Activated naive CD4-positive, alpha-beta T cell treated with Interleukin-2 at 50 U/mL for 16 hours (primary cell): ENCODE data around the gene WSB2.
A peak's percentile ranks its signal among the peaks of the same experiment; 100 is the strongest.
"Not testable (repeated sequence)": the region's sequence is repeated elsewhere in the genome, so short reads cannot be mapped to it uniquely, and the experiment has no call there.

Experiments
- DNase-seq: peaks from one replicate; pipeline ENCODE4 v3.0.0-alpha.2; 2020

The WSB2 gene

DNA sequence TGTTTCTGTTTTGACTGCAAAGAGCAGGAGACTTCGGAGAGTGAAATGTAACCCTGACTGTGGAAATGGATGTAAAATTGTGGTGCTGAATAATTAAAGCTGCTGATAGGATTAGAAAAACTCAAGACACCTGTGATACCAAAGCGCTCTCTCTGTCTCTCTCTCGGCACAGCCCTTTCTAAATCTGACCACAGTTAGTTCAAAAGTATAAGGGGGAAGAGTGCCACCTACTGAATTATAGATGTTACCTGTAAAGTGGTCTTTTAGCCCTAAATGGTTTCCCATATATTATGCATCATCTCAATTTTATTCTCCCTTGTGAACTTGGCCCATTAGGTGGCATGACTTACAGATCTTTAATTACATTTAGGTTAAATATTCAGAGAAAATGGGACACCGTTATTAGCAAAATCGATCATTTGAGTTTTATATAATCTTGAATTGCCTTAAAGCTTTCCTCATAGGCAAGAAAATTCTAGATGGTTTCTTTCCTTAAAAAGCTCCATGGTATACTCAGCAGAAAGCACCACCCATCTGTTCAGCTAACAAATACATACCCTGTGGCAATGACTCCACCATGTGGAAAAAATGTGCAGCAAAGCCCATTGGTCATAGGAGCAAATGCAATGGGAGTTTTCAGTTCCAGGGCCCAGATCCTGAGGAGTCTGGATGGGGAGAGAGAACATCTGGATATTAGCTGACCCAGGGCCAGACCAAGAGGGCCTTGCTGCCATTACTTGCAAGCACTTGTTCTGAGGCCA, 26.4 kb downstream of the WSB2 start:
- DNase-seq = no peak

DNA sequence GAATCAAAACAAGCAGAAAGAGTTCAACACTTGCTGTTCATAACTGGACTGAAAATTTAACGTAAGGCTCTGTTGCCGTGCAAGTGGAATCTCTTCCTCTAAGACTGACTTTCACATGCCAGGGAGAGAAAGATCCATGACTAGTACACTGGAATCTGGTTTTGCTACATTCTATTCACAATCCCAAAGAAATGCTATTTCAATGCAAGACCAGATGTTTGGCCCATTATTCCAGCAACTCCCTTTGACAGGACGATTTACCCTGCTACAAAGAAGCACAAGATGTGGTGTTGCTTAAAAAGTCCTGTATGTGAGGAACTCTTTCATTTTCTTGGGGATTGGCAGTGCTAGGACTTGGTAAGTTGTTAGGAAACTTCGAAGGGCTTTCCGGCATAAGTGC, 27.1 kb downstream of the WSB2 start:
- no peak for DNase-seq

DNA sequence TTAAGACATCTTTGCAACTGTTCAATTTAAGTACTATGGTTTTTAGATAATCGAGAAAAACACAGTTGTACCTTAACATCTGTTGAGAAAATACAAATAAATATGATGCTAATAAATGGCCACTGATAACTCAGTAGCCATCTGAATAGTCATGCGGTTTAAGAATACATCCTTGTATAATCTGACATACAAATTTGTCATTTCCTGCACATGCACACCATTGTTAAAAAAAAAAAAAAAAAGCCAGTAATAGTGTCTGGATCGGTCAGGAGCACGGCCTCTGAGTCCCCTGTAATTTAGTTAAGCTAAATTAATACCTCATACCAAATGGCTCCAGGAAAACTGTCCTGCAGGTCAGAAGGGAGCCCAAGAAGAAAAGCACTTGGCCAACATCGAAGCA, 27.7 kb downstream of the WSB2 start:
- DNase-seq = no peak

DNA sequence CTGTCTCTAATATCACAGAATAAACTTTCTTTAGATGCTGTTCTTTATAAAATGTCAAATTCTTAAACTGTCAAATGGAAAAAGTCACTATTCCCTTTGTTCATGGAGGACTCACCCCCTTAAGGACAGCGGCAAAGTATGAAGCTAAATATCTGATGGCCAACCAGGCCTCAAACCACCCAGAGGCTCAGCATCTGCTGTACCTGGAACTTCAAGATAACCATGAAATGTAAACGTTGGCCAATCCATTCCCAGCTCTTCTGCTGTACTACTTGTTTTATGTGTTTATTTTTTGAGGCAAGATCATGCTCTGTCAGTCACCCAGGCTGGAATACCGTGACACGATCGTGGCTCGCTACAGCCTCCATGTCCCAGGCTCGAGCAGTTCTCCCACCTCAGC, 28.8 kb downstream of the WSB2 start:
- DNase-seq = no peak

DNA sequence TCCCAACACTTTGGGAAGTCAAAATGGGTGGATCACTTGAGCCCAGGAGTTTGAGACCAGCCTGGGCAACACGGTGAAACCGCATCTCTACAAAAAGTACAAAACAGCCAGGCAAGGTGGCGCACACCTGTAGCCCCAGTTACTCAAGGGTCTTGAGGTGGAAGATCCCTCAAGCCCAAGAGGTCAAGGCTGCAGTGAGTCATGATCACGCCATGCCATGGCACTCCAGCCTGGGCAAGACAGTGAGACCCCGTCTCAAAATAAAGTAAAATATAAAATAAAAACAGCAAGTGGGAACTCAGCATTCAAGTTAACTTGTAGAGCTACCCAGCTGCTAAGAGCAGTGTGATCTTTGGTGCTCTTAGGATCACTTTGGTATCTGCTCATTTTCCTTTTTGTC, 31.8 kb downstream of the WSB2 start:
- DNase-seq = no peak

DNA sequence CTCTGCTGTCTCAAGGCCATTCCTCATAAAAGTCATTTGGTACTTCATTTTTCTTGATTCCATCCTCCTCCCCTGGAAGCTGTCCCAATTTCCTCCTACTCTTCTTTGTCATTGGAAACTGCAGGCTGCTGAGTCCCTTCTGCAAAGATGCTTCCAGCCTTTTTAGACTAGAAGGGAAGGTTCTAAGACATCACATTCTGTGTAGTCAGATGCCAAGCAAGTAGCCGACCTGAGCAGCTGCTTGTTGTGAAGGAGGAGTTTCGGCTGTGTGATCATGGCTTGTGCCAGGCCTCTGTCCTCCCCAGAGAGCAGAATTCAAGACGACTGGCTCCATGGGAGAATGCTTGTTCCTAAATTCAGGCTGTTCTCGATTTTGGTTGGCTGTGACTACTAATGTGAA, 35.8 kb downstream of the WSB2 start:
- DNase-seq = no peak

DNA sequence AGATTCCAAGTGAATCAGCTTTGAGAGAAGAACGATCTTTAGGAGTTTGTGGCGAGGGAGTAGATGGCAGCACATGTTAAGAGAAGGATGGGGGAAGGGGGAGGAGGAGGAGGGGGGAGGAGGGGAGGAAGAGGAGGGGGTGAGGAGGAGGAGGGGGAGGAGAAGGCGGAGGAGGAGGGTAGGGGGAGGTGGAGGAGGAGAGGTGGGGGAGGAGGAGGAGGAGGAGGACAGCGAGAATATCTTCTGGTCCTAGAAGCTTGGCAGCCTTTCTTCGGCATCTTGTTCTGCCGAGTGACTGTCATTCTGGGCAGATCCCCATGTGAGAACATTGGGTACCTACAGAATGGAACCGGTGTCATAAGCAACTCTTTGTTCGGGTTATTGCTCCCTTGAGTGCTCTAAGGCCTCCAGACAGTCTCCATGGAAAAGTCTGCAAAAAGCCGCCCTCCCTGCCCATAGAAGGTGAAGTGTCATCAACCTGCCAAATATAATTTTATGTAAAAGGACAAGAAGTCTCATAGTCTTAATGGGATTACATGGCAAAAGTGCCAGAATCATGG, 37.6 kb downstream of the WSB2 start:
- no peak for DNase-seq

DNA sequence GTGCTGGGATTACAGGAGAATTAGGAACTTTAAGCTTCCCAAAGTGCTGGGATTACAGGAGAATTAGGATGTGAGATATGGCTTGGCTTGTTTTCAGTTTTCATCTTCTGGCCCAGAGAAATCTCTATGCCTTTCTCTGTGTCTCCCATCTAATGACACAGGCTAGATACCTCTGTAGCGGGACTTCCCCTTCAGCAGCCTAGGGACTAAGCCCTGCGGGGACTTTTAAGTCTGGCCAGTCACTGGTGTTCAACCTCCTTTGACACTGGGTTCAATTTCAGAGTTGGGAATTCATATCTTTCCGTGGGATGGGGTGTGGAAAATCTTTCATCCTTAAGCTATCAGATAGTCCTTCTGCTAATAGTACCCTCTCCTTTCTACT, 38.3 kb downstream of the WSB2 start:
- no peak for DNase-seq

DNA sequence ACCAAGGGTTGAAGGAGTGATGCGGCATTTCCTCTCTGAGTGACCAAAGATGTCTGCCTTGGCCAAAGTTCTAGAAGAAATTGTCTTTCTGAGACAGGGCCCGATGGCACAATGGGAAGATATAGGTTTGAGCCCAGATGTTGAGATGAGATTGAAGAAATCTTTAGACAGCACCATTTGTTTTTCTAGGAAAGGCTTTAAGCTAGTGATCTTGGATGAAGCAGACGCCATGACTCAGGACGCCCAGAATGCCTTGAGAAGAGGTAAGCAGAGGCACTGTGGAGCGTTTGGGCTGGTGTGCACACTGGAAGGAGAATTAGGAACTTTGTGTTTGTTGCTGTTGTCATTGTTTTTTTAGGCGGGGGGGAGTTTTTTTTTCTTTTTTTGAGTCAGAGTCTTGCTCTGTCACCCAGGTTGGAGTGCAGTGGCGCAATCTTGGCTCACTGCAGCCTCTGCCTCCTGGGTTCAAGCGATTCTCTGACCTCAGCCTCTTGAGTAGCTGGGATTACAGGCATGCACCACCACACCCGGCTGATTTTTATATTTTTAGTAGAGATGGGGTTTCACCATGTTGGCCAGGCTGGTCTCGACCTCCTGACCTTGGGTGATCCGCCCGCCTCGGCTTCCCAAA, 38.8 kb downstream of the WSB2 start:
- not testable (repeated sequence) for DNase-seq

DNA sequence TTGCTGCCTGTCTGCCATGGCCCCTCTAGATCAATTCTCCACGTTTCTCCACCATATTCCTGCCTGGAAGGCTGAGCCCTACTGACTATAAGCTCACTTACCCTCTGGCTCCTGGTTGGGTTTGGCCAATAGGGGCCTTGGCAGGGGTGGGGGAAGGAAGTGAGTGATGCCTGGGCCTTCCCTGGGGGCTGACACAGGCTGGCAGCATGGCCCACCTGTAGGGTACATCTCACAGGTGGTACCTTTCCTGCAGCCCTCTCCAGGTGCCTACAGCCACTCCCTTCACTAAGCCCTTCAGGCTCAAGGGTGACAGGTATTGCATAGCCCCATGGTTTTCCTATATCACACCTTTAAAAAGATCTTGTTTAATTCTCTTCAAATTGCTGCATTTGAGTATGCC, 40.9 kb downstream of the WSB2 start:
- DNase-seq = no peak

DNA sequence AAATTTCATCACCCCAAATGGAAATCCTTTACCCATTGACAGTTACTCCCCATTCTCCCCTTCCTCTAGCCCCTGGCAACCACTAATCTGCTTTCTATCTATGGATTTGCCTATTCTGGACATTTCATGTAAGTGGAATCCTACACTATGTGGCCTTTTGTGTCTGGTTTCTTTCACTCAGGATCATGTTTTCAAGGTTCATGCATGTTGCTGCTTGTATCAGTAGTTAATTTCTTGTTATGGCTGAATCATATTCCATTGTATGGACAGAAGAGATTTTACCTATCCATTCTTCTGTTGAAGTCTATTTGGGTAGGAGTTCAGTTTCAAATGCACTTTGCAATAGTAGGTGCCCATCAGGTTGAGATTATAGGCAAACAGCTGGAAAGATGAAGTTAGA, 43.1 kb downstream of the WSB2 start:
- no peak for DNase-seq

DNA sequence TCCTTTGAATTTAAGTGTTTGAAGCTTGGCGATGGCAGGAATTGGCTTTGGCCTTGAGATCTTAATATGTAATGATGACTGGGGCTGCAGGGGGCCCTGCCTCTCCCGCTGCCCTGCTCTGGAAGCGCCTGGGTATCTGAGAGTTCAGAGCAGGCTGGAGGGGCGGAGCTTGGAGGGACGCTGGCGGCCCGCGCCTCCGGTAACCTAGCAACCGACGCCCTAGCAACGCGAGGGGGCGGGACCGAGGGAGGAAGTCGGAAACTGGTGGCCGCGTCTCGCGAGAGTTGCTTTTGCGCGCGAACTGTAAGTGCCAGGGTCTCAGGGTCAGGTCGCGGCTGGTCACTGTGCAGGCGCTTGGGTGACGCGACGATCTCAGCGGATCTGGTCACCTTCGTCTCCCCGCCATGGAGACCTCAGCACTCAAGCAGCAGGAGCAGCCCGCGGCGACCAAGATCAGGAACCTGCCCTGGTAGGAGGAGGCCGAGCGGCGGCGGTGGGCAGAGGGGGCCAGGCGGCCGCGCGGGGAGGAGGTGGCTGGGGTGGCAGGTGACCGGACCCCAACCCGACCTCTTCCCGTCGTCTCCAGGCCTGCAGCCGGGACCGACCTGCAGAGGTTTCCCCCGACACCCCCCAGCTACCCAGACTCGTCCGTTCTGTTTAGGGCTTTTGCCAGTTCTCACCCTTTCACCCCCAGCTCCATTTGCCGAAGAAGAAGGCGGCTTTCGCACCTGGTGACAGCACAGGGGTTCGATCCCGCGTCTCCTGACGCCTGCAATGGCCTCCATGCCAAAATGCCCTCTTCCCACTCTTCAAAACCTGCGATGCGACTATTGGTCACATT, 44.3 kb downstream of the WSB2 start, which contains the start of gene RFC5:
Gene RFC5, plus strand, starts transcription at position 280 of the 841 bp plus-strand sequence. Its CDS starts 125 bp downstream, at position 405.
- peak; percentile 98 for DNase-seq

DNA sequence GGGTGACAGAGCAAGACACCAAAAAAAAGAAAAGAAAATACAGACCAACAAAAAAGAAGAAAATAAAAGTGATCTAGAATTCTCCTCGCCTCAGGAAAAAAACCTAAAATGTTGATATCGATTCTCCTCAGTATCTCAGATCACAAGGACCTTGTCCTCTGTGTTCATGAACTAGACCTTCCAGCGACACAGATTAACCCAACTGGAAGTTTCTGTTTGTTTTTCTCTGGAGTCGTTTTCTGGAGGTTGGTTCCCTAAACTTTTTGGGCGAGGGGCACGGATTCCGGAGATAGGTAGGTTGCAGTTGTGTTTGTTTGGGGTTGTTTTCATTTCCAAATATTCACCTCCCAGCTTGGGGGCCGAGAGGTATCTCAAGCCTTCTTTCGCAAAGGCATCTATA, 45.0 kb downstream of the WSB2 start:
- no peak for DNase-seq

DNA sequence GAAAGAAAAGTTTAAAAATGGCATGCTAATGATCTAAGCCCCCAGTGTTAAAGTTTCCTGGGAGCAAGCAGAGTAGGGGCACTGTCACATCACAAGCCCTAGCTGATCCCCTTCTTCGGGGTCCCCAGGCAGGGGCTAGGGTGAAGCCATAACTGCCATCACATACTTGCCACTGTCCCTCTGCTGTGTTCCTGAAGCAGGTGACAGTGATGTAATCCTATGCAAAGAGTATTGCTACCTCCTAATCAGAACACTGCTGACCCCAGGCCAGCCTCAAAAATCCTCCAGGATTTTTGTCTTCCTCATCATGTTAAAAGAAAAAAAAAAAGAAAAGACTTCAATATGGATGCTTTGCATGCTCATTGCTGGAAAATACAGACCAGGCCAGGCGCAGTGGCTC, 45.7 kb downstream of the WSB2 start:
- no peak for DNase-seq

DNA sequence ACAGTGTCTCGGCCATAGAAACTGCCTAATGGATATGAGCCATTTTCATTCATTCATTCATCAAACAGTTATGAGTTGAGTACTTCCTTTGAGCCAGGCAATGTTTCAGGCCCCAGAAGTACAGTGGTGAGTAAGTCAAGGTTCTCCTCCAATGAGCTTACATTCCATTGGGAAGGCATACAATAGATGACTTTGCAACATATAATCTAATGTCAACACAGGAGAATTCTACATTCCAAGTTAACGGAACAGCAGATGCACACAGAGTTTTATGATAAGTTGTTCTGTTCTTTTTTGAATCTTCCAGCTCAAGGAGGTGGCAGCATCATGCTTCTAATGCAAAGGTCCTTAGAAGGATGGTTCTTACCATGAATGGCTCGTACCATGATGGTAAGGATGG, 47.7 kb downstream of the WSB2 start:
- DNase-seq = no peak

DNA sequence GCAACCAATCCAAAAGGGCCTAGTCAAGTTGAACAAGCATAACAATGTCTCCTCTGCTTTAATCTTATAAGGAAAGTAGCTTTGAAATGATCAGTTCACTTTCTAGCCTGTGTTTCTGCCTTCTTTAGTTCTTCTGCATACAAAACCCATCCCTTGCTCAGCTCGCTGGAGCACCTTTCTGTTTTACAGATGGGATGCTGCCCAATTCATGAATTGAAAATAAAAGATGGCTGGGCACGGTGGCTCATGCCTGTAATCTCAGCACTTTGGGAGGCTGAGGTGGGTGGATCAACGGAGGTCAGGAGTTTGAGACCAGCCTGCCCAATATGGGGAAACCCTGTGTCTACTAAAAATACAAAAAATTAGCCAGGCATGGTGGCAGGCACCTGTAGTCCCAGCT, 49.0 kb downstream of the WSB2 start:
- DNase-seq = no peak

DNA sequence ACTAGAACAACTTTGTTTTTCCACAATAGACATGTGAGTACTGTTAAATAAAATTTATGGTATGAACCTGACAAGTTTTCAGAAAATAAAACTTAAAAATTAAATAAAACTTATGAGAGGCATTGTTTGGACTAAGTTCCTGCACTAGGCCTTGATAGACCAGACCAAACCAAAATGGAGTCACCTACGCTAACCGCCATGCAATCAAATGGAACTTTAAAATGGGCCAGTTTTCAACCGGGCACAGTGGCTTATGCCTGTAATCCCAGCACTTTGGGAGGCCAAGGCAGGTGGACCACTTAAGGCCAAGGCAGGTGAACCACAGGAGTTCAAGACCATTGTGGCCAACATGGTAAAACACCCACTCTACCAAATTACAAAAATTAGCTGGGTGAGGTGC, 49.6 kb downstream of the WSB2 start:
- no peak for DNase-seq

DNA sequence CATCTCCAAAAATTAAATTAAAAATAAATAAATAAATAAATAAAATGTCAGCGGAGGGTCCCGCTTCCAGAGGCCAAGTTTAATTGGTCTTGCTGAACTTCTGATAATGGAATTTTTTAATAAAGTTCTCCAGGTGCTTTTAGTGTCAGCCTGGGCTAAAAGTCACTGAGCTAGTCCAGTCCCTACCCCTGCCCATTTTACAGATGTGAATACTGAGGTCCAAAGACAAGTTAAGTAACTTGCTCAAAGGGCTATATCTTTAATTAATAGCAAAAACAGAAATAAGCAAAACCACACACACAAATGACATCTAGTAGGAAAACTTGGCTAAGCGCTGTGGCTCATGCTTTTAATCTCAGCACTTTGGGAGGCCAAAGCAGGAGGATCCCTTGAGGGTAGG, 50.1 kb downstream of the WSB2 start:
- DNase-seq = no peak

DNA sequence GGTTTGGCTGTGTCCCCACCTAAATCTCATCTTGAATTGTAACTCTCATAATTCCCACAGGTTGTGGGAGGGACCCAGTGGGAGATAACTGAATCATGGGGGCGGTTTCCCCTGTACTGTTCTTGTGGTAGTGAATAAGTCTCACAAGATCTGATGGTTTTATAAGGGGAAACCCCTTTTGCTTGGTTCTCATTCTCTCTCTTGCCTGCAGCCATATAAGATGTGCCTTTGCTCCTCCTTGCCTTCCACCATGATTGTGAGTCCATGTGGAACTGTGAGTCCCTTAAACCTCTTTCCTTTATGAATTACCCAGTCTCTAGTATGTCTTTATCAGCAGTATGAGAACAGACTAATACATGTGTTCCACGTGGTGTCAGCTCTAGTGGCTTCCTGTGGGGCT, 61.2 kb downstream of the WSB2 start:
- DNase-seq = peak; percentile 16

DNA sequence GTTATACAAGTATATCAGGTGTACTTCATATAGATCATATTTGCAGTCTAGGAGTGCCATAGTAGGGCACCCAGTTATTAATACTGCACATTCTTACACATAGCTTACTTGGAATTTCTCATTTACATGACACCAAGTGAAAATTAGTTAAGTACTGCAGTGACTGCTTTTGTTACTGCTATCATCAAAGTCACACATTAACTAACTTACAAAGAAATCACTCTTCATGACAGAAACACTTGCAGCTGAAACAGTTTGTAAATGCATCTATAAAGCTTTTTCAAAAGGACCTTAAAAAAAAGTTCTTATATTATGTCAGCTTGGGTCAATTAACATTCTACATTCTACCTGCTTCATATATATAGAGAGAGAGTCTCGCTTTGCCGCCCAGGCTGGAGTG, 62.3 kb downstream of the WSB2 start:
- no peak for DNase-seq

DNA sequence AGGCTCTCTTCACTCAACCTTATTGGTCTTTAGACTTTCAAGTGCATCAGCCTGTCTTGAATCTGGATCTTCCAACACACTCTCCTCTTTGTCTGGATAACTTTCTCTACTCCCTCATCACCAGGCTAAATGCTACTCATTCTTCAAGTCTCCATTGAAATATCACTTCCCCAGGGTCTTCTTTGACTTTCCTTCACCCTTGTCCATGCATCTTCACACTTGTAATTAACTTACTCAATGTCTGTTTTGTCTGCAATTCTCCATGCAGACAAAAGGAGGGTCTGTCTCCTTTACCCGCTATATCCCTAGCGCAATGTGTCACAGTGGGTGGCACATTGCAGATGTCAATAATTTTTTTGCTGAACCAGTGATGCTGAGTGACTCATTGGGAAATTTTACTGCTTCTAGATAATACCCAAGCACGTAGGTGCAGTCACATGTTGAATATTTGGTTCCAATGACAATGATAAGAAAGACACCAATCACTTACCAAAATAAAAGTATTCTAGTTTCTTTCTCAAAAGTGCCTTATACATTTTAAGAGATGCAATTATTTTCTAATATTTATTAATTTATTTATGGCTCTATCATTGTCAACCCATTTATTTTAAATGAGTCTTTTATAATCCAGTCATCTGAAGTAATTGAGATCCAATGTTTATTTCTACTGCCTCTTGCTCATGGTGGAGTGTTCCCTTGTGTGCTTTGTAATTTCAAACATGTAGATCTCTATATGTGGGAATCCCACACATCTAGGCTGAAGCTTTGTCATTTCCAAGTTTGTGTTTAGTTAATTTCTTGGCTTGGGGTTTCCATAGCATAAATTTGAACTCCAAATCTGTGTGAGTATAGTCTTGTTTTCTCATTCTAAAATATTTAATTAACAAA, 66.2 kb downstream of the WSB2 start:
- no peak for DNase-seq

DNA sequence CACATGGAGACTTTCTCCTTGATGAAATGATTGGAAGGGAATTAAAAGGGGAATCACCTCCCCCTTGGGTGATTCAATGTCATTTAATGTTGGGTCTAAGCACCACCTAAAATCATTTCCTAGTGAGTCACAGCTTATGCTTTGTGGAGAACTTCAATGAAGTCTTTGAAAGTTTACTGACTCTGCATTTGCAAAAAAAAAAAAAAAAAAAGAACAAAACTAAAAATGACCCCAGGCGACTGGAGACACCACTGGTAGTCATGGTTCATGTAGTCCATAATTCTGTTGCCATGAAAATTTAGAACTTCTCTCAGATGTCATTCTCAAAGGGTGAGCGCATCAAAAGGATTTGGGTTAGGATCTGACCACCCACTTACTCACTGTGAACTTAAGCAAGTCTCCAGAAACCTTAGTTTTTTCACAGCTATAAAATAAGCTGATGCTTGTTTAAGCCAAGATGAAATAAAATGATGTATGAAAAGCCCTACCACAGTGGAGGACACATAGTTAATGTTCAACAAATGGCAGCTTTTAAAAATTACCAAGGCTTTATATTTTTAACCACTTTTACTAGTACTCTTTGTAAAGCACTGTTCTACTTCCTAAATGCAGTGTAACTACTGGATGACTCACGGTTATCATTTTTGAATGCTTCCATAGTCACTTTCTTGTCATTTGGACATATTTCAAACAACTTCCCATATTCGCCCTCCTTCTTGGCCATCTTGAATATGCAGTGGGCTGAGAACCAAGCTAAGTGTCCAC, 74.1 kb downstream of the WSB2 start:
- no peak for DNase-seq
